Adipocyte (in vitro differentiated cells): Measurements from ENCODE around the gene SNCAIP.

Experiments
- DNase-seq: peaks from one replicate; pipeline ENCODE4 v3.0.0-alpha.2; 2015; ENCODE audit warnings: low read depth
- H3K27me3 ChIP-seq: replicated peaks from 2 replicates; pipeline ENCODE4 v1.7.0; 2013; ENCODE audit warnings: mild to moderate bottlenecking, low read length, moderate library complexity; ENCODE audit not compliant: control insufficient read depth, insufficient read depth
- H3K36me3 ChIP-seq: 2 replicates; pipeline ENCODE4 v1.7.0; 2013; ENCODE audit warnings: low read length, mild to moderate bottlenecking, moderate library complexity; ENCODE audit not compliant: control insufficient read depth, insufficient read depth, severe bottlenecking
- H3K4me1 ChIP-seq: 2 replicates; pipeline ENCODE4 v1.7.0; 2013; ENCODE audit warnings: mild to moderate bottlenecking, low read length, moderate library complexity; ENCODE audit not compliant: control insufficient read depth, insufficient read depth
- H3K4me3 ChIP-seq: 2 replicates; pipeline ENCODE4 v1.7.0; 2013; ENCODE audit warnings: mild to moderate bottlenecking, low read length, moderate library complexity
- H3K9ac ChIP-seq: 2 replicates; pipeline ENCODE4 v1.7.0; 2013; ENCODE audit warnings: mild to moderate bottlenecking, low read length, moderate library complexity
- H3K9me3 ChIP-seq: 2 replicates; pipeline ENCODE4 v1.7.0; 2013; ENCODE audit warnings: mild to moderate bottlenecking, low read length, moderate library complexity; ENCODE audit not compliant: control insufficient read depth

The SNCAIP gene

GRCh38 chr5:122455939-122456338 lies 143.9 kb downstream of the SNCAIP start:
- Histone ChIP-seq H3K9me3 (no peaks in the 10 kb centered on the region), H3K36me3 (no peaks in the 10 kb centered on the region), H3K4me3 (no peak overlapping the region), H3K4me1 (peaks cover 10% of the 10 kb centered on the region), H3K9ac (no peak overlapping the region), H3K27me3 (no peaks in the 10 kb centered on the region)
- no peak for DNase-seq

GRCh38 chr5:122457178-122457826 lies 145.3 kb downstream of the SNCAIP start:
- no peak for DNase-seq
- Histone ChIP-seq H3K27me3 (no peaks in the 10 kb centered on the region), H3K36me3 (no peaks in the 10 kb centered on the region), H3K9me3 (no peaks in the 10 kb centered on the region), H3K4me1 (peaks cover 10% of the 10 kb centered on the region), H3K4me3 (no peak overlapping the region), H3K9ac (no peak overlapping the region)

GRCh38 chr5:122458278-122458872 lies 146.3 kb downstream of the SNCAIP start:
- Histone ChIP-seq H3K36me3 (no peaks in the 10 kb centered on the region), H3K9me3 (no peaks in the 10 kb centered on the region), H3K9ac (no peak overlapping the region), H3K4me3 (no peak overlapping the region), H3K27me3 (no peaks in the 10 kb centered on the region), H3K4me1 (peaks cover under 1% of the 10 kb centered on the region)
- DNase-seq: peak; percentile 47

GRCh38 chr5:122462486-122462885 lies 150.4 kb downstream of the SNCAIP start:
- H3K36me3 ChIP-seq: no peaks in the 10 kb centered on the region
- no peak overlapping the region for H3K4me3 ChIP-seq
- no peak overlapping the region for H3K9ac ChIP-seq
- H3K9me3 ChIP-seq: no peaks in the 10 kb centered on the region
- H3K27me3 ChIP-seq: no peaks in the 10 kb centered on the region
- no peaks in the 10 kb centered on the region for H3K4me1 ChIP-seq
- DNase-seq: no peak

GRCh38 chr5:122463221-122463620 lies 151.2 kb downstream of the SNCAIP start:
- Histone ChIP-seq H3K27me3 (no peaks in the 10 kb centered on the region), H3K9me3 (no peaks in the 10 kb centered on the region), H3K4me3 (no peak overlapping the region), H3K9ac (no peak overlapping the region), H3K4me1 (no peaks in the 10 kb centered on the region), H3K36me3 (no peaks in the 10 kb centered on the region)
- peak; percentile 86 for DNase-seq

- H3K27me3 ChIP-seq: no peaks in the 10 kb centered on the region
- no peaks in the 10 kb centered on the region for H3K36me3 ChIP-seq
- H3K4me3 ChIP-seq: no peak overlapping the region
- no peaks in the 10 kb centered on the region for H3K4me1 ChIP-seq
- no peaks in the 10 kb centered on the region for H3K9me3 ChIP-seq
- H3K9ac ChIP-seq: no peak overlapping the region
- no peak for DNase-seq
Observed at GRCh38 chr5:122464191-122464590, 152.2 kb downstream of the SNCAIP start.

GRCh38 chr5:122465031-122465577 lies 153.1 kb downstream of the SNCAIP start:
- no peaks in the 10 kb centered on the region for H3K27me3 ChIP-seq
- no peak for DNase-seq
- no peaks in the 10 kb centered on the region for H3K36me3 ChIP-seq

GRCh38 chr5:122465994-122466393 lies 154.0 kb downstream of the SNCAIP start:
- H3K4me1 ChIP-seq: no peaks in the 10 kb centered on the region
- H3K9me3 ChIP-seq: no peaks in the 10 kb centered on the region
- no peaks in the 10 kb centered on the region for H3K27me3 ChIP-seq
- no peak for DNase-seq
- H3K36me3 ChIP-seq: no peaks in the 10 kb centered on the region
- no peak overlapping the region for H3K4me3 ChIP-seq
- no peak overlapping the region for H3K9ac ChIP-seq

More at GRCh38 chr5:122465031-122465577, 153.1 kb downstream of the SNCAIP start:
- Histone ChIP-seq H3K4me3 (no peak overlapping the region), H3K4me1 (no peaks in the 10 kb centered on the region), H3K9ac (no peak overlapping the region), H3K9me3 (no peaks in the 10 kb centered on the region)

- Histone ChIP-seq H3K27me3 (no peaks in the 10 kb centered on the region), H3K9me3 (no peaks in the 10 kb centered on the region), H3K4me1 (peaks cover 2% of the 10 kb centered on the region), H3K4me3 (no peak overlapping the region), H3K36me3 (no peaks in the 10 kb centered on the region), H3K9ac (no peak overlapping the region)
- no peak for DNase-seq
Observed at GRCh38 chr5:122468351-122469116, 156.5 kb downstream of the SNCAIP start.

GRCh38 chr5:122469384-122469919 lies 157.4 kb downstream of the SNCAIP start:
- Histone ChIP-seq H3K9ac (no peak overlapping the region), H3K4me1 (peaks cover 4% of the 10 kb centered on the region), H3K36me3 (no peaks in the 10 kb centered on the region), H3K27me3 (no peaks in the 10 kb centered on the region), H3K9me3 (no peaks in the 10 kb centered on the region), H3K4me3 (no peak overlapping the region)
- DNase-seq: no peak

- DNase-seq: no peak
- Histone ChIP-seq H3K36me3 (no peaks in the 10 kb centered on the region), H3K9me3 (no peaks in the 10 kb centered on the region), H3K27me3 (no peaks in the 10 kb centered on the region), H3K9ac (no peak overlapping the region), H3K4me3 (no peak overlapping the region), H3K4me1 (peaks cover 4% of the 10 kb centered on the region)
Observed at GRCh38 chr5:122470365-122470764, 158.3 kb downstream of the SNCAIP start.
